T-cell (primary cell): Measurements from ENCODE around the gene SNX30. TPM values are rescaled to one million over a fixed set of nuclear protein-coding genes. Genes with fewer than 3 reads are reported as not detected.

ENCODE experiments used
- ATAC-seq, 4 experiments: fragments of 200-7000 bp in 3 of 4; fragments of 150-1000 bp in 1 of 4; cut with Tn5 transposase; replicated peaks in 1 of 4; 1 replicate in 3 of 4; 2 replicates in 1 of 4; pipeline ENCODE4 v1.10.0; 2021; ENCODE audit warnings: moderate library complexity in 3 of 4, mild to moderate bottlenecking in 2 of 4, moderate number of reproducible peaks in 1 of 4
- CTCF ChIA-PET, 2 donors: fragments of 300-600 bp; sonication (Branson Sonifier 250); formaldehyde crosslinking; loops; one replicate each; lab custom pipeline; 2022; ENCODE audit warnings: antibody characterized with exemption in 2 of 2; lab: Charles Lee
- POLR2A ChIA-PET, 2 donors: fragments of 300-600 bp; sonication (Branson Sonifier 250); formaldehyde crosslinking; loops; one replicate each; lab custom pipeline; 2022; ENCODE audit warnings: antibody characterized with exemption in 2 of 2; lab: Charles Lee
- DNase-seq, 35 experiments: peaks; one replicate each; pipeline versions ENCODE4 v3.0.0 to v3.0.0-alpha.2; 2013 to 2023
- H3K27ac ChIP-seq: one replicate; pipeline ENCODE4 v1.5.1; 2013; ENCODE audit warnings: low read length
- H3K27me3 ChIP-seq, 2 experiments: replicated peaks in 1 of 2; 1 replicate in 1 of 2; 2 replicates in 1 of 2; pipeline versions ENCODE4 v1.6.1 to v1.7.0; 2013; ENCODE audit warnings: low read length in 1 of 2, mixed read lengths in 1 of 2; ENCODE audit not compliant: control insufficient read depth in 2 of 2, insufficient read depth in 2 of 2; ENCODE audit errors: extremely low read depth in 1 of 2
- H3K36me3 ChIP-seq, 2 donors: 1 replicate in 1 of 2; 2 replicates in 1 of 2; pipeline versions ENCODE4 v1.6.1 to v1.7.0; 2013; ENCODE audit warnings: low read length in 1 of 2; ENCODE audit not compliant: control insufficient read depth in 2 of 2, insufficient read depth in 1 of 2; ENCODE audit errors: extremely low read depth in 1 of 2
- H3K4me1 ChIP-seq, 2 experiments: 1 replicate in 1 of 2; 2 replicates in 1 of 2; pipeline versions ENCODE4 v1.6.1 to v1.7.0; 2013; ENCODE audit warnings: low read length in 2 of 2, mixed read lengths in 1 of 2; ENCODE audit not compliant: insufficient read depth in 2 of 2, control insufficient read depth in 1 of 2; ENCODE audit errors: extremely low read depth in 1 of 2
- H3K4me3 ChIP-seq, 2 donors: 1 replicate in 1 of 2; 2 replicates in 1 of 2; pipeline versions ENCODE4 v1.5.1 to v1.7.0; 2013; ENCODE audit warnings: mild to moderate bottlenecking in 2 of 2, low read length in 1 of 2, moderate library complexity in 1 of 2; ENCODE audit not compliant: control insufficient read depth in 1 of 2; ENCODE audit errors: extremely low read depth in 1 of 2
- H3K9me3 ChIP-seq: 2 replicates; pipeline ENCODE4 v1.7.0; 2013
- H3K27ac Mint-ChIP-seq, 2 donors: one replicate each; pipeline ENCODE4 v1.8.0; 2020 to 2021; ENCODE audit warnings: mild to moderate bottlenecking in 2 of 2, mixed read lengths in 2 of 2
- H3K27me3 Mint-ChIP-seq, 2 donors: one replicate each; pipeline ENCODE4 v1.8.0; 2021 to 2022; ENCODE audit warnings: mixed read lengths in 2 of 2
- H3K36me3 Mint-ChIP-seq: one replicate; pipeline ENCODE4 v1.8.0; 2021; ENCODE audit warnings: mixed read lengths
- H3K4me1 Mint-ChIP-seq, 3 donors: one replicate each; pipeline ENCODE4 v1.8.0; 2020 to 2022; ENCODE audit warnings: mixed read lengths in 3 of 3, mild to moderate bottlenecking in 1 of 3
- H3K4me3 Mint-ChIP-seq, 3 donors: one replicate each; pipeline ENCODE4 v1.8.0; 2020 to 2022; ENCODE audit warnings: mild to moderate bottlenecking in 3 of 3, mixed read lengths in 3 of 3, moderate library complexity in 3 of 3
- H3K9me3 Mint-ChIP-seq, 3 donors: one replicate each; pipeline ENCODE4 v1.8.0; 2020 to 2022; ENCODE audit warnings: mixed read lengths in 3 of 3
- WGBS: methylation state at CpG from one replicate; pipeline ENCODE4 v1.1.5; 2013; ENCODE audit warnings: missing lambda C conversion rate; ENCODE audit not compliant: insufficient coverage; 5-methylcytosine and 5-hydroxymethylcytosine counted together
- total RNA-seq, 35 experiments: library from RNA in 6 of 35; stranded (reverse) in 6 of 35; fragments of 120-200 nt in 1 of 35; gene quantifications; one replicate each; pipeline versions ENCODE4 v1.2.1 to v1.2.4 and lab custom pipeline; 2013 to 2026

SNX30 gene
- total RNA-seq, 5 donors from 2014 or later (not counting 1 experiment from before 2014, with no cell fraction given), result 8.9 to 11.7 (median 10.0) TPM

DNA sequence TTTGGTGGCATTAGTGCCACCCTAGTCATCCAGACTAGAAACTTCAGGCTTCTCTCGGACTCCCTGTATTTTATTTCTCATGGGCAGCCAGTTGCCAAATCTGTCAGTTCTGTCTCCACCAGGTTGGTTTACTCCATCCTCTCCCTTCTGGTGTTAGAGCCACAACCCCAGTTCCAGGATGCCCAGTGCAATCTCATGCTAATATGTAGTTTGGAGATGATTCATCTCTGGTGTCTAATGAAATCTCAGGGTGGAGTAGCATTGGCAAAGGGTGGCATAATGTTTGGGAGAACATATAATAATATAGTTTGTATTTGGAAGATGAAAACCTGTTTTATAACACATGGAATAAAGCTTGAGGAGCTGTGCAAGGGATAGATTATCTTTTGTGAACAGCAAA lies 109.9 kb downstream of the SNX30 start:
- Mint-ChIP-seq H3K9me3 (no peaks in the 10 kb centered on the region), H3K4me3 (no peak overlapping the region), H3K36me3 (peaks cover 18% of the 10 kb centered on the region), H3K27me3 (no peaks in the 10 kb centered on the region), H3K4me1 (peaks cover 0 to 35% (median 23%) of the 10 kb centered on the region in 3 donors), H3K27ac (no peak overlapping the region)
- no peak for DNase-seq
- Histone ChIP-seq H3K4me3 (no peak overlapping the region), H3K27me3 (no peaks in the 10 kb centered on the region), H3K4me1 (no peaks in the 10 kb centered on the region), H3K27ac (no peak overlapping the region), H3K9me3 (no peaks in the 10 kb centered on the region), H3K36me3 (peaks cover 4 to 8% of the 10 kb centered on the region in 2 donors)
- ChIA-PET POLR2A (interaction anchor here in 1 of 2 donors (0.9 kb wide), 1 partner anchor 188 kb away, joined by 5 read pairs; no protein-coding TSS in a partner anchor), CTCF (no interaction called here)
- WGBS, result no CpG with 5 or more reads among the region's 1 CpG
- no peak for ATAC-seq

DNA sequence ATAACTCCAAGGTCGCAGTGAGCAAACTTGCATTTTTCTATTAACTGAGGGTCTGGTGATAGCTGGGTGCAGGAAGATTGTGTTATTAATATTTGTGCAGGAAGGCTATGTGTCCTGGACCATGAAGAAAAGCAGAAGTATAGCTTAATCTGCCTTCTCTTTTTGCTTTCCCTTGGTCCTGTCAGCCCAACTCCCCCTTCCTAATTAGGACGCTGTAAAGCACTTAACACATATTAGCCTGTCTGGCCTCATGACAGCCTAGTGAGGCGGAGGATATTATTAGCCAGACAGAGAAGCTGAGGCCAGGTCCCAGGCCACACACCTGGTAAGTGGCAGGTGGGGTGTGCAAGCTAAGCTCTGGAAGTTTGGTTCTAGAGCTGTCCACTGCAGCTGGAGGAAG lies 110.6 kb downstream of the SNX30 start:
- H3K4me3 Mint-ChIP-seq, result no peak overlapping the region
- ATAC-seq (no peak), DNase-seq (no peak)
- H3K27me3 Mint-ChIP-seq, result no peaks in the 10 kb centered on the region
- no peaks in the 10 kb centered on the region for H3K27me3 ChIP-seq
- no peaks in the 10 kb centered on the region for H3K4me1 ChIP-seq
- H3K27ac Mint-ChIP-seq, result no peak overlapping the region
- peaks cover 4 to 13% of the 10 kb centered on the region in 2 donors for H3K36me3 ChIP-seq
- peaks cover 21% of the 10 kb centered on the region for H3K36me3 Mint-ChIP-seq
- no peaks in the 10 kb centered on the region for H3K9me3 ChIP-seq
- CTCF ChIA-PET, result interaction anchor here in 1 of 2 donors (0.6 kb wide), 1 partner anchor 411 kb away, joined by 5 read pairs; no protein-coding TSS in a partner anchor
- WGBS, result 100% methylated on average over 1 of the region's 3 CpGs
- no peak overlapping the region for H3K4me3 ChIP-seq
- H3K9me3 Mint-ChIP-seq, result no peaks in the 10 kb centered on the region
- no peak overlapping the region for H3K27ac ChIP-seq
- H3K4me1 Mint-ChIP-seq, result peaks cover 0 to 35% (median 23%) of the 10 kb centered on the region in 3 donors
- POLR2A ChIA-PET, result interaction anchor here in 1 of 2 donors (0.9 kb wide), 1 partner anchor 189 kb away, joined by 5 read pairs; no protein-coding TSS in a partner anchor

DNA sequence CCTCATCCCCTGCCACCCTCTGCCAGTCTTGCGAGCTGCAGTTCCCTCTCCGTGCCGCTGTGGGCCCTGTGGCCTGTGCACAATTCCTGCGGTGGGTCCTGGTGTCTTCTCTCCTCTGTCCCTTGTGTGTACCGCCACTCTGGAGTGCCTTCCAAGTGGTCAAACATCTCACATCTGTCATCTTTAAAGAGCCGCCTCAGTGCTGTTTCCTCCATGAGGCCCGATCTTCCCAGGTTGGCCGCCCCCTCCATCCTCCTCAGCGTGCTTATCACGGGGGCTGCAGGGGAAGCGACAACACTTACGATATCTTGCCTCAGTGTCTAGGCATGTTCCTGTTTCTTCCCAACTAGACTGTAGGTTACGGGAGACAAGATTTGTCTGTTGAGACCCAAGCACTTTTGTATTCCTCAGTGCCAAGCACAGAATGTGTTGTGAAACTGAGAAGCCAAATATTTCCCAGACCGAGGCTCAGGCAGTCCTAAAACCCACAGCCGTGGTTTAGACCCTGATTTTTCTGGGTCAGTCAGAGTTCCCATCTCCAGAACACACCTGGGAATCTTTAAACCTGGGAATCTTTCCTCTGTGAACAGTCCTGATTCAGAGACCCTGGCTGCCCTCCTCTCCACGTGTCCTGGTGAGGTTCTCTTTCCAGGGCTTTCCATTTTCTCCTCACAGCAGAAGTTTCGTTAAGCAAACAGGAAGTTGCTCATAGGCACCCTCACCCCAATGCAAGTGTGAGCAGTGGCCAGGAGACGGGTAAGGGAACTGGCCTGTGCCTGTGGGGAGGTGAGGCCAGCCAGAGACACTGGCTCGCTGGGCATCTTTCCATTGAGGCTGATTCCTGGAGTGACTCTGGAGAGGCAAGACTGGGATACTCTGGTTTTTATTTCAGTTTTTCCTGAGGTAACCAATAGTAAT lies 111.3 kb downstream of the SNX30 start:
- Histone ChIP-seq H3K36me3 (peaks cover 4 to 18% of the 10 kb centered on the region in 2 donors), H3K27ac (no peak overlapping the region), H3K27me3 (no peaks in the 10 kb centered on the region), H3K9me3 (no peaks in the 10 kb centered on the region), H3K4me1 (no peaks in the 10 kb centered on the region), H3K4me3 (no peak overlapping the region)
- CTCF ChIA-PET, result no interaction called here
- no peaks in the 10 kb centered on the region for H3K9me3 Mint-ChIP-seq
- H3K36me3 Mint-ChIP-seq, result peaks cover 23% of the 10 kb centered on the region
- WGBS, result 81% methylated on average over 17 of the region's 19 CpGs
- DNase-seq, result no peak
- H3K27me3 Mint-ChIP-seq, result no peaks in the 10 kb centered on the region
- H3K4me1 Mint-ChIP-seq, result peaks cover 0 to 35% (median 23%) of the 10 kb centered on the region in 3 donors
- POLR2A ChIA-PET, result interaction anchor here in 1 of 2 donors (0.9 kb wide), 1 partner anchor 189 kb away, joined by 5 read pairs; no protein-coding TSS in a partner anchor
- no peak for ATAC-seq
- H3K4me3 Mint-ChIP-seq, result no peak overlapping the region
- no peak overlapping the region for H3K27ac Mint-ChIP-seq

DNA sequence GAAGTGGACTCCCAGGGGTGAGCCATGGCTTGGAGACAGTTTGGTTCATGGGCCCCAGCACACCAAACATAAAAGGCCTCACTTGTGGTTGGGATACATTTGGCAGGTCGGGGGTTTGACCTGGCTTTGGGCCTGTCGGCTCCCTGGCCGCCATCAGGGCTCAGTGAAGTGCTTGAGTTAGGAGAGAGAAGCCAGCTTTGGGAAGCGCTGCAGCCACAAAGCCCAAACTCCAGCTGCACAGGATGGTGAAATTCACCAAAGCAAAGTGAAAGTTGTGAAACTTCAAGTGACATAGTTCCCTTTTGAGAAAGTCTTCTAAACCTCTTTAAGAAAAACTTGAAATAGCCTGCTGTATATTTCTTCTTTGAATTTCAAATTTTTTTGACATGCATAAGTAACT lies 112.7 kb downstream of the SNX30 start:
- H3K4me1 ChIP-seq, result no peaks in the 10 kb centered on the region
- peaks cover 0 to 35% (median 21%) of the 10 kb centered on the region in 3 donors for H3K4me1 Mint-ChIP-seq
- CTCF ChIA-PET, result no interaction called here
- H3K9me3 Mint-ChIP-seq, result no peaks in the 10 kb centered on the region
- POLR2A ChIA-PET, result no interaction called here
- no peaks in the 10 kb centered on the region for H3K27me3 ChIP-seq
- H3K36me3 Mint-ChIP-seq, result peaks cover 29% of the 10 kb centered on the region
- no peaks in the 10 kb centered on the region for H3K27me3 Mint-ChIP-seq
- no peak for ATAC-seq
- no peak overlapping the region for H3K27ac Mint-ChIP-seq
- no peak overlapping the region for H3K27ac ChIP-seq
- no peak for DNase-seq
- H3K4me3 Mint-ChIP-seq, result no peak overlapping the region
- 0% methylated on average over 2 of the region's 4 CpGs for WGBS
- H3K36me3 ChIP-seq, result peaks cover 8 to 18% of the 10 kb centered on the region in 2 donors
- no peaks in the 10 kb centered on the region for H3K9me3 ChIP-seq
- no peak overlapping the region for H3K4me3 ChIP-seq

DNA sequence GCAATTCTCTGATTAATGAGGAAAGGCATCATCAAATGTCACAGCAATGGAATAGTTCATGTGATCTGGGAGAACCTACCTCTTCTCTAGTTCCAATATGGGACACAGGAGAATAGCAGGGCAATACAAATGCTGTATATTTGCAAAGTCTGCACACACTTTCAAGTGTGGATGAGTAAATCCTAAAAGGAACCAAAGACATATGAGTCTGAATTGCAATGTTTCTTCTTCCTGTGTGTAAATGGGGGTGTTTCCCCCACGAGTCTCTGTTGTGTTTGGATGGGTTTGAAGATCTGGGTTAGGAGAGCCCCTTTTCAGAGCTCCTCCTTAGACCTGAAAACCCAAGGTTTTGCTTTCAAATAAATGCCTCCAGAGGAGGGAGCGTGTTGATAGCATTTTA lies 113.2 kb downstream of the SNX30 start:
- Histone ChIP-seq H3K27me3 (no peaks in the 10 kb centered on the region), H3K4me1 (no peaks in the 10 kb centered on the region), H3K4me3 (no peak overlapping the region), H3K9me3 (no peaks in the 10 kb centered on the region), H3K27ac (no peak overlapping the region), H3K36me3 (peaks cover 8 to 23% of the 10 kb centered on the region in 2 donors)
- no peaks in the 10 kb centered on the region for H3K27me3 Mint-ChIP-seq
- no peak for DNase-seq
- H3K4me3 Mint-ChIP-seq, result no peak overlapping the region
- WGBS, result 42% methylated on average over 2 of the region's 2 CpGs
- H3K9me3 Mint-ChIP-seq, result no peaks in the 10 kb centered on the region
- ChIA-PET POLR2A (no interaction called here), CTCF (no interaction called here)
- no peak for ATAC-seq
- H3K36me3 Mint-ChIP-seq, result peaks cover 34% of the 10 kb centered on the region
- peaks cover 0 to 31% (median 18%) of the 10 kb centered on the region in 3 donors for H3K4me1 Mint-ChIP-seq
- no peak overlapping the region for H3K27ac Mint-ChIP-seq

DNA sequence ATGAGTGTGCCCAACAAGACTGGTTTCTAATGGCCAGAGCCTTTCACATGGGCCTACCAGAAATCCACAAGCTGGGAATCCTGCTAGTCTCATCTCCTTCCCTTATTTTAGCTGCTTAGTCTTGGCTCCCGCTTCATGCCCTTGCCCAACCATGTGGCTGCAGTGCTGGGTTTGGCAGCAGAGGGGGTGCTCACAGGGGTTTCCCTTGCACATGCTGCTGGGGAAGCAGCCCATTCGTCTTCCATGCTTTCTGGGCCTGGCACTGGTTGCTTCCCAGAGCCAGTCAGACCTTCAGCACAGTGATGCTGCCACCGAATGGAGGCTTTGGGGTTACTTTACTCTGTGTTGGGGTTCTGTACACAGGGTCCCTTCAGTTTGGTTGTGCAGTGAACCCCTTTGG lies 113.8 kb downstream of the SNX30 start:
- ATAC-seq, result no peak
- Histone ChIP-seq H3K4me3 (no peak overlapping the region), H3K27me3 (no peaks in the 10 kb centered on the region), H3K36me3 (peaks cover 8 to 29% of the 10 kb centered on the region in 2 donors), H3K4me1 (no peaks in the 10 kb centered on the region), H3K9me3 (no peaks in the 10 kb centered on the region), H3K27ac (no peak overlapping the region)
- CTCF ChIA-PET, result no interaction called here
- no CpG with 5 or more reads among the region's 3 CpGs for WGBS
- Mint-ChIP-seq H3K27me3 (no peaks in the 10 kb centered on the region), H3K27ac (no peak overlapping the region), H3K4me3 (no peak overlapping the region), H3K36me3 (peaks cover 40% of the 10 kb centered on the region), H3K4me1 (peaks cover 0 to 25% (median 14%) of the 10 kb centered on the region in 3 donors), H3K9me3 (no peaks in the 10 kb centered on the region)
- POLR2A ChIA-PET, result no interaction called here
- no peak for DNase-seq
